Gastroesophageal sphincter (tissue), 4 donors: ENCODE results near the gene GGCT. TPM values are rescaled to one million over a fixed set of nuclear protein-coding genes. Genes with fewer than 3 reads are reported as not detected.
A peak's percentile ranks its signal among the peaks of the same experiment; 100 is the strongest.

Experiments
- ATAC-seq: fragments of 150-250 bp; one replicate; pipeline ENCODE4 v1.9.1; 2016; ENCODE audit warnings: mild to moderate bottlenecking, moderate library complexity
- H3K27ac ChIP-seq, 4 donors: fragments of 200-600 bp; sonication (generic) in 3 of 4; 1 replicate in 3 of 4; 2 replicates in 1 of 4; pipeline ENCODE4 v1.5.1; 2016 to 2019
- H3K27me3 ChIP-seq: fragments of 200-600 bp; sonication (generic); one replicate; pipeline ENCODE4 v1.5.1; 2019
- H3K36me3 ChIP-seq, 2 donors: fragments of 200-600 bp; sonication (generic); one replicate each; pipeline ENCODE4 v1.5.1; 2019; ENCODE audit warnings: control low read depth in 1 of 2
- H3K4me1 ChIP-seq, 3 donors: fragments of 200-600 bp; sonication (generic); 1 replicate in 2 of 3; 2 replicates in 1 of 3; pipeline ENCODE4 v1.5.1; 2016 to 2019; ENCODE audit warnings: control low read depth in 2 of 3
- H3K4me3 ChIP-seq, 2 donors: fragments of 200-600 bp; sonication (generic); one replicate each; pipeline ENCODE4 v1.5.1; 2019; ENCODE audit warnings: mild to moderate bottlenecking in 1 of 2, moderate library complexity in 1 of 2
- H3K9me3 ChIP-seq, 3 donors: fragments of 200-600 bp; sonication (generic); one replicate each; pipeline ENCODE4 v1.5.1; 2017 to 2019; ENCODE audit warnings: control low read depth in 2 of 3
- EP300 ChIP-seq: sonication (generic); formaldehyde crosslinking; IDR thresholded peaks from one replicate; pipeline ENCODE4 v1.6.1; 2017; ENCODE audit warnings: antibody characterized with exemption, mild to moderate bottlenecking
- POLR2A ChIP-seq, 2 donors: fragments of 450-650 bp; IDR thresholded peaks; one replicate each; pipeline ENCODE4 v1.6.1; 2017; ENCODE audit warnings: antibody characterized with exemption in 2 of 2, mild to moderate bottlenecking in 2 of 2, moderate library complexity in 1 of 2
- POLR2AphosphoS5 ChIP-seq: sonication (generic); formaldehyde crosslinking; IDR thresholded peaks from one replicate; pipeline ENCODE4 v1.6.1; 2017; ENCODE audit warnings: antibody characterized with exemption
- WGBS, 2 donors: methylation state at CpG; one replicate each; pipeline ENCODE4 v1.1.5; 2018; ENCODE audit warnings: low coverage in 1 of 2; 5-methylcytosine and 5-hydroxymethylcytosine counted together
- total RNA-seq, 4 donors: library from RNA; depleted of rRNA; stranded (reverse); fragments of >200 nt; gene quantifications; one replicate each; pipeline ENCODE4 v1.1.0, GENCODE V29; 2016
- TF ChIP-seq, protein P1 (sequence below), 4 experiments: fragments of 200-600 bp in 2 of 4; fragments of 450-650 bp in 2 of 4; sonication (generic) in 1 of 4; IDR thresholded peaks; one replicate each; pipeline ENCODE4 v1.5.1; 2017 to 2019; ENCODE audit warnings: antibody characterized with exemption in 4 of 4, mild to moderate bottlenecking in 2 of 4, moderate library complexity in 2 of 4

Gene GGCT
- total RNA-seq, 4 donors from 2014 or later, result 16.7 to 29.0 (median 23.7) TPM

- peak; percentile 35 for ATAC-seq
- Histone ChIP-seq H3K27me3 (no peaks in the 10 kb centered on the region), H3K9me3 (no peaks in the 10 kb centered on the region), H3K4me1 (peaks cover 25 to 100% (median 53%) of the 10 kb centered on the region in 3 donors), H3K27ac (peak overlapping the region; percentile 68 to 89 (median 82)), H3K4me3 (no peak overlapping the region), H3K36me3 (no peaks in the 10 kb centered on the region)
- TF ChIP-seq, protein P1, sequence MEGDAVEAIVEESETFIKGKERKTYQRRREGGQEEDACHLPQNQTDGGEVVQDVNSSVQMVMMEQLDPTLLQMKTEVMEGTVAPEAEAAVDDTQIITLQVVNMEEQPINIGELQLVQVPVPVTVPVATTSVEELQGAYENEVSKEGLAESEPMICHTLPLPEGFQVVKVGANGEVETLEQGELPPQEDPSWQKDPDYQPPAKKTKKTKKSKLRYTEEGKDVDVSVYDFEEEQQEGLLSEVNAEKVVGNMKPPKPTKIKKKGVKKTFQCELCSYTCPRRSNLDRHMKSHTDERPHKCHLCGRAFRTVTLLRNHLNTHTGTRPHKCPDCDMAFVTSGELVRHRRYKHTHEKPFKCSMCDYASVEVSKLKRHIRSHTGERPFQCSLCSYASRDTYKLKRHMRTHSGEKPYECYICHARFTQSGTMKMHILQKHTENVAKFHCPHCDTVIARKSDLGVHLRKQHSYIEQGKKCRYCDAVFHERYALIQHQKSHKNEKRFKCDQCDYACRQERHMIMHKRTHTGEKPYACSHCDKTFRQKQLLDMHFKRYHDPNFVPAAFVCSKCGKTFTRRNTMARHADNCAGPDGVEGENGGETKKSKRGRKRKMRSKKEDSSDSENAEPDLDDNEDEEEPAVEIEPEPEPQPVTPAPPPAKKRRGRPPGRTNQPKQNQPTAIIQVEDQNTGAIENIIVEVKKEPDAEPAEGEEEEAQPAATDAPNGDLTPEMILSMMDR (IDR thresholded peaks at IDR 0.05), result no peak
- peak; percentile 75 for TF ChIP-seq POLR2AphosphoS5
- TF ChIP-seq EP300, result no peak
- TF ChIP-seq POLR2A (IDR thresholded peaks at IDR 0.05), result no peak
- WGBS, 2 donors, result 37 to 48% methylated on average over 3 to 4 of the region's 4 CpGs
Observed at GRCh38 chr7:30468791-30469190, 35.8 kb downstream of the GGCT start.

DNA sequence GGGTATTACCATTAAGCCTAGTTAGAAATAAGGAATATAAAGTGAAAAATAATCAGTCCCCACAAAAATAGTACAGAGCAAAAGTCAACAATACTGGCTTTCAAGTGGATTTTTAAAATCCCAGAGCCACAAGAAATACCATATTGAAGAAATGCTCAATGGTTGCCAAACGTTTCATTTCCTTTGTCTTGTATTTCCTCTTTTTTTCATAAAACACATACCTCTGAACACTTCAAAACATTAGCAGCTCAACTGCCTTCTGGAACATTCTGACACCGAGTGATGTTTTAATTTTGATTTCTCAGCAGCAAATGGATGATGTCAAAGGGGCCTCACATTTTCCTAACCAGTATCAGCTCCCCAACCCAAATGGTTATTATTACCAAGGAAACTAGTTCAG, 36.6 kb downstream of the GGCT start:
- TF ChIP-seq POLR2A (IDR thresholded peaks at IDR 0.05) (no peak), POLR2AphosphoS5 (no peak), EP300 (no peak)
- TF ChIP-seq, protein P1 (IDR thresholded peaks at IDR 0.05), result no peak
- no peaks in the 10 kb centered on the region for H3K27me3 ChIP-seq
- ATAC-seq, result no peak
- no peak overlapping the region for H3K4me3 ChIP-seq
- H3K4me1 ChIP-seq, result peaks cover 24 to 95% (median 57%) of the 10 kb centered on the region in 3 donors
- no peaks in the 10 kb centered on the region for H3K9me3 ChIP-seq
- peak overlapping the region; percentile 68 to 89 (median 82) for H3K27ac ChIP-seq
- H3K36me3 ChIP-seq, result no peaks in the 10 kb centered on the region
- 31 to 70% methylated on average over 2 of the region's 2 CpGs for WGBS, 2 donors

GRCh38 chr7:30467271-30467670, 37.4 kb downstream of the GGCT start:
- TF ChIP-seq POLR2A (IDR thresholded peaks at IDR 0.05) (no peak), EP300 (no peak), POLR2AphosphoS5 (no peak)
- TF ChIP-seq, protein P1 (IDR thresholded peaks at IDR 0.05), result no peak
- H3K36me3 ChIP-seq, result no peaks in the 10 kb centered on the region
- H3K4me1 ChIP-seq, result peaks cover 22 to 87% (median 52%) of the 10 kb centered on the region in 3 donors
- H3K9me3 ChIP-seq, result no peaks in the 10 kb centered on the region
- H3K27ac ChIP-seq, result peak overlapping the region in 3 of 4 donors; percentile 75 to 89 (median 88)
- H3K4me3 ChIP-seq, result no peak overlapping the region
- ATAC-seq, result no peak
- WGBS, 2 donors, result 83 to 87% methylated on average over 4 of the region's 4 CpGs
- H3K27me3 ChIP-seq, result no peaks in the 10 kb centered on the region

- no peak overlapping the region for H3K4me3 ChIP-seq
- H3K27ac ChIP-seq, result peak overlapping the region in 3 of 4 donors; percentile 36 to 63 (median 60)
- no peaks in the 10 kb centered on the region for H3K36me3 ChIP-seq
- TF ChIP-seq POLR2A (IDR thresholded peaks at IDR 0.05), result no peak
- no peak for TF ChIP-seq EP300
- TF ChIP-seq, protein P1 (IDR thresholded peaks at IDR 0.05), result no peak
- TF ChIP-seq POLR2AphosphoS5, result no peak
- no peaks in the 10 kb centered on the region for H3K27me3 ChIP-seq
- no peak for ATAC-seq
- no peaks in the 10 kb centered on the region for H3K9me3 ChIP-seq
- WGBS, 2 donors, result 60 to 77% methylated on average over 1 to 3 of the region's 4 CpGs
- H3K4me1 ChIP-seq, result peaks cover 22 to 77% (median 46%) of the 10 kb centered on the region in 3 donors
Observed at GRCh38 chr7:30466266-30466665, 38.4 kb downstream of the GGCT start.

DNA sequence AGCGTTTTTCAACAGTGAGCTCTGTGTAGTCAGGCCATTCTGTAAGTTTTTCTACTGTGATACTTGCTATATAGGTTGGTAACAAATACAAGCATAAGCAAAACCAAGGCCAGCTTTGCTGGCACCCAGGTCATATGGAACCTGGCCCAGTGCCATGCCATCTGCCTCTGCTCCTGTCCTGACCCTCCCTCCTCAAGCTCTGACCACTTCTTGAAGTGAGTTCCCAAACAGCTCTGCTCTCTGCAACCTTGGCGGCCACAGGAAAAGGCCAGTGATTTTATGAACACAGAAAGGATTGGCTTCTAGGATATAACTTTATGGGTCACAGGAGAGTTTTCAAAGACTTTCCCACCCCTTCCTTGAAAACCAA, 38.8 kb downstream of the GGCT start:
- Histone ChIP-seq H3K4me1 (peaks cover 22 to 74% (median 42%) of the 10 kb centered on the region in 3 donors), H3K4me3 (no peak overlapping the region), H3K27ac (peak overlapping the region in 3 of 4 donors; percentile 36 to 63 (median 60)), H3K9me3 (no peaks in the 10 kb centered on the region), H3K36me3 (no peaks in the 10 kb centered on the region), H3K27me3 (no peaks in the 10 kb centered on the region)
- WGBS, 2 donors, result 57 to 69% methylated on average over 1 to 2 of the region's 2 CpGs
- TF ChIP-seq POLR2A (IDR thresholded peaks at IDR 0.05), result no peak
- TF ChIP-seq, protein P1 (IDR thresholded peaks at IDR 0.05), result no peak
- TF ChIP-seq POLR2AphosphoS5, result no peak
- TF ChIP-seq EP300, result no peak
- ATAC-seq, result no peak
